Measurements from ENCODE around the gene PLCD3.

- TF ChIP-seq CTCF (conservative IDR thresholded peaks at IDR 0.05; ENCODE audit: low read length) (no peak), EZH2phosphoT487 (IDR thresholded peaks at IDR 0.05; ENCODE audit: borderline replicate concordance, low read depth, low read length) (no peak)
Measured at GRCh38 chr17:45125509-45125908, 6.8 kb downstream of the PLCD3 start.
